ENCODE results near the gene RSBN1L.

Gene RSBN1L

GRCh38 chr7:77753173-77753572 is 56.9 kb downstream of the RSBN1L start:
- no peak for TF ChIP-seq CTCF (conservative IDR thresholded peaks at IDR 0.05; ENCODE audit: low read length)
- H3K4me3 ChIP-seq (ENCODE audit: low read length): no peak overlapping the region
- DNase-seq (ENCODE audit: low read depth): no peak

GRCh38 chr7:77757589-77757988 is 61.3 kb downstream of the RSBN1L start:
- DNase-seq (ENCODE audit: low read depth): no peak
- H3K4me3 ChIP-seq (ENCODE audit: low read length): no peak overlapping the region
- no peak for TF ChIP-seq CTCF (conservative IDR thresholded peaks at IDR 0.05; ENCODE audit: low read length)

GRCh38 chr7:77759294-77759889 is 63.1 kb downstream of the RSBN1L start:
- no peak overlapping the region for H3K4me3 ChIP-seq (ENCODE audit: low read length)
- TF ChIP-seq CTCF (conservative IDR thresholded peaks at IDR 0.05; ENCODE audit: low read length): peak; percentile 84
- DNase-seq (ENCODE audit: low read depth): peak; percentile 66

- no peak for DNase-seq (ENCODE audit: low read depth)
- H3K4me3 ChIP-seq (ENCODE audit: low read length): no peak overlapping the region
- TF ChIP-seq CTCF (conservative IDR thresholded peaks at IDR 0.05; ENCODE audit: low read length): no peak
Measured at GRCh38 chr7:77760809-77761453, 64.7 kb downstream of the RSBN1L start.

GRCh38 chr7:77765481-77765880 is 69.2 kb downstream of the RSBN1L start:
- no peak for TF ChIP-seq CTCF (conservative IDR thresholded peaks at IDR 0.05; ENCODE audit: low read length)
- DNase-seq (ENCODE audit: low read depth): no peak
- H3K4me3 ChIP-seq (ENCODE audit: low read length): no peak overlapping the region

GRCh38 chr7:77765906-77766800 is 69.9 kb downstream of the RSBN1L start:
- DNase-seq (ENCODE audit: low read depth): peak; percentile 58
- no peak for TF ChIP-seq CTCF (conservative IDR thresholded peaks at IDR 0.05; ENCODE audit: low read length)
- no peak overlapping the region for H3K4me3 ChIP-seq (ENCODE audit: low read length)
